SU-DHL-6 (cell line): ENCODE data around the gene ANKRD45.

Experiments
- H2AFZ ChIP-seq: fragments of 200-600 bp; sonication (generic); 2 replicates; pipeline ENCODE4 v1.6.1; 2014; ENCODE audit warnings: low read depth, mild to moderate bottlenecking, moderate library complexity, mixed read lengths, antibody characterized with exemption, low read length; ENCODE audit not compliant: severe bottlenecking
- H3F3A ChIP-seq: fragments of 200-600 bp; shearing (Covaris generic); 2 replicates; pipeline ENCODE4 v1.6.0; 2016; ENCODE audit warnings: antibody characterized with exemption, mild to moderate bottlenecking; ENCODE audit not compliant: insufficient read depth
- H3K27ac ChIP-seq: fragments of 200-600 bp; sonication (generic); 2 replicates; pipeline ENCODE4 v1.5.1; 2016; ENCODE audit warnings: low read depth, mild to moderate bottlenecking, low read length, moderate library complexity, mixed read lengths
- H3K27me3 ChIP-seq: fragments of 200-600 bp; sonication (generic), shearing (Covaris generic); 2 replicates; pipeline ENCODE4 v1.6.0; 2014; ENCODE audit warnings: mild to moderate bottlenecking, low read length
- H3K36me3 ChIP-seq: fragments of 200-600 bp; sonication (generic); 2 replicates; pipeline ENCODE4 v1.6.1; 2014; ENCODE audit warnings: mild to moderate bottlenecking, low read length, mixed read lengths
- H3K4me2 ChIP-seq: fragments of 300-600, 200-600 bp; shearing (Covaris generic), sonication (generic); 2 replicates; pipeline ENCODE4 v1.6.0; 2014; ENCODE audit warnings: low read length, low read depth, mild to moderate bottlenecking; ENCODE audit not compliant: poor library complexity, severe bottlenecking
- H3K4me3 ChIP-seq: fragments of 200-600 bp; sonication (generic); 2 replicates; pipeline ENCODE4 v1.5.1; 2014; ENCODE audit warnings: antibody characterized with exemption, low read length, mild to moderate bottlenecking, mixed read lengths; ENCODE audit not compliant: insufficient read depth, poor library complexity, severe bottlenecking
- H3K79me2 ChIP-seq: fragments of 200-600 bp; sonication (generic); 2 replicates; pipeline ENCODE4 v1.6.1; 2014; ENCODE audit warnings: mild to moderate bottlenecking, low read length, moderate library complexity; ENCODE audit not compliant: insufficient read depth
- H3K9ac ChIP-seq: fragments of 200-600 bp; sonication (generic); 2 replicates; pipeline ENCODE4 v1.7.0; 2014; ENCODE audit warnings: mild to moderate bottlenecking, low read length
- H3K9me2 ChIP-seq: fragments of 200-600 bp; sonication (generic); replicated peaks from 2 replicates; pipeline ENCODE4 v1.6.1; 2014; ENCODE audit warnings: low read length; ENCODE audit not compliant: insufficient read depth
- H3K9me3 ChIP-seq: fragments of 200-600 bp; sonication (generic); 2 replicates; pipeline ENCODE4 v1.6.1; 2014; ENCODE audit warnings: low read length, mixed read lengths; ENCODE audit not compliant: insufficient read depth
- H4K20me1 ChIP-seq: fragments of 200-600 bp; sonication (generic); 2 replicates; pipeline ENCODE4 v1.6.1; 2014; ENCODE audit warnings: low read depth, mild to moderate bottlenecking, antibody characterized with exemption, low read length, moderate library complexity, mixed read lengths
- CTCF ChIP-seq: fragments of 200-600 bp; sonication (generic); IDR thresholded peaks from one replicate; pipeline ENCODE4 v1.5.1; 2017; ENCODE audit warnings: antibody characterized with exemption, mild to moderate bottlenecking, low read length, moderate library complexity; ENCODE audit not compliant: insufficient read depth, poor library complexity, severe bottlenecking
- EZH2phosphoT487 ChIP-seq: fragments of 200-600 bp; sonication (generic), shearing (Covaris generic); conservative IDR thresholded peaks from 2 replicates; pipeline ENCODE4 v1.6.1; 2018; ENCODE audit warnings: mild to moderate bottlenecking, antibody characterized with exemption, low read length, moderate library complexity, mixed read lengths

The ANKRD45 gene

GRCh38 chr1:173562813-173563212, 106.8 kb downstream of the ANKRD45 start:
- Histone ChIP-seq H3K9me3 (no peaks in the 10 kb centered on the region; the same call in 1 of the 2 replicates), H2AFZ (no peak overlapping the region), H3K4me2 (no peak overlapping the region), H3K27me3 (no peaks in the 10 kb centered on the region), H3K27ac (no peak overlapping the region), H4K20me1 (no peaks in the 10 kb centered on the region), H3K79me2 (no peaks in the 10 kb centered on the region), H3K4me3 (no peak overlapping the region), H3K36me3 (no peaks in the 10 kb centered on the region), H3K9me2 (no peaks in the 10 kb centered on the region), H3K9ac (no peak overlapping the region), H3F3A (no peaks in the 10 kb centered on the region)
- TF ChIP-seq EZH2phosphoT487 (no peak), CTCF (no peak)

- Histone ChIP-seq H3K4me2 (no peak overlapping the region), H3K36me3 (no peaks in the 10 kb centered on the region), H3K4me3 (no peak overlapping the region), H3K9me3 (no peaks in the 10 kb centered on the region; the same call in 1 of the 2 replicates), H4K20me1 (no peaks in the 10 kb centered on the region), H3K27me3 (no peaks in the 10 kb centered on the region), H3K27ac (no peak overlapping the region), H3K79me2 (no peaks in the 10 kb centered on the region), H3K9ac (no peak overlapping the region), H2AFZ (no peak overlapping the region), H3K9me2 (no peaks in the 10 kb centered on the region), H3F3A (no peaks in the 10 kb centered on the region)
- TF ChIP-seq CTCF (no peak), EZH2phosphoT487 (no peak)
Measured at GRCh38 chr1:173561263-173561662, 108.4 kb downstream of the ANKRD45 start.

- no peak overlapping the region for H3K4me2 ChIP-seq
- TF ChIP-seq EZH2phosphoT487 (no peak), CTCF (no peak)
- H3K36me3 ChIP-seq = no peaks in the 10 kb centered on the region
- no peak overlapping the region for H2AFZ ChIP-seq
- H3K4me3 ChIP-seq = no peak overlapping the region
- no peak overlapping the region for H3K27ac ChIP-seq
- H3K9me2 ChIP-seq = no peaks in the 10 kb centered on the region
- no peaks in the 10 kb centered on the region for H3K27me3 ChIP-seq
- no peaks in the 10 kb centered on the region for H3K79me2 ChIP-seq
- H4K20me1 ChIP-seq = no peaks in the 10 kb centered on the region
- no peaks in the 10 kb centered on the region for H3F3A ChIP-seq
- no peaks in the 10 kb centered on the region for H3K9me3 ChIP-seq
- no peak overlapping the region for H3K9ac ChIP-seq
Measured at GRCh38 chr1:173560285-173560880, 109.3 kb downstream of the ANKRD45 start.
